ENCODE results near the gene UBTD2. TPM values are rescaled to one million over a fixed set of nuclear protein-coding genes. Genes with fewer than 3 reads are reported as not detected.

UBTD2 gene
- total and polyA plus RNA-seq, 4 donors = 8.8 to 21.1 (median 16.6) TPM

DNA sequence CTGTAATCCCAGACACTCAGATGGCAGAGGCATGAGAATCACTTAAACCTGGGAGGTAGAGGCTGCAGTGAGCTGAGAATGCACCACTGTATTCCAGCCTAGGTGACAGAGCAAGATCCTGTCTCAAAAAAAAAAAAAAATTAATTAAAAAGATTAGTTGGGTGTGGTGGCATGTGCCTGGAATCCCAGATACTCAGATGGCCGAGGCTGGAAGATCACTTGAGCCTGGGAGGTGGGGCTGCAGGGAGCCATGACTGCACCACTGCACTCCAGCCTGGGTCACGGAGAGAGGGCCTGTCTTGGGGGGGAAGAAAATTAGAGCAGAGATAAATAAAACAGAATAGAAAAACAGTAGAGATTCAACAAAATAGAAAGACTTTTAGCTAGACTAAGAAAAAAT lies 34.9 kb downstream of the UBTD2 start:
- Histone ChIP-seq H3K4me3 (ENCODE audit: low read length in 2 of 2) (no peak overlapping the region), H3K9me3 (ENCODE audit: control insufficient read depth, low read length) (peaks cover 3% of the 10 kb centered on the region), H3K36me3 (ENCODE audit: control insufficient read depth in 1 of 2, insufficient read depth in 2 of 2, low read length in 1 of 2) (no peaks in the 10 kb centered on the region), H3K27me3 (ENCODE audit: control insufficient read depth in 1 of 2, insufficient read depth in 2 of 2, low read length in 1 of 2) (no peaks in the 10 kb centered on the region), H3K4me1 (ENCODE audit: control insufficient read depth in 1 of 2, insufficient read depth in 2 of 2, low read length in 2 of 2) (no peaks in the 10 kb centered on the region), H3K27ac (ENCODE audit: low read depth in 1 of 2, low read length in 2 of 2) (no peak overlapping the region)
- 96 to 100% methylated on average over 2 of the region's 2 CpGs for WGBS, 2 donors
- DNase-seq (no peak), ATAC-seq (ENCODE audit: low FRiP score) (no peak)
- intact Hi-C loops (cut with DNase I) = no loop called here

DNA sequence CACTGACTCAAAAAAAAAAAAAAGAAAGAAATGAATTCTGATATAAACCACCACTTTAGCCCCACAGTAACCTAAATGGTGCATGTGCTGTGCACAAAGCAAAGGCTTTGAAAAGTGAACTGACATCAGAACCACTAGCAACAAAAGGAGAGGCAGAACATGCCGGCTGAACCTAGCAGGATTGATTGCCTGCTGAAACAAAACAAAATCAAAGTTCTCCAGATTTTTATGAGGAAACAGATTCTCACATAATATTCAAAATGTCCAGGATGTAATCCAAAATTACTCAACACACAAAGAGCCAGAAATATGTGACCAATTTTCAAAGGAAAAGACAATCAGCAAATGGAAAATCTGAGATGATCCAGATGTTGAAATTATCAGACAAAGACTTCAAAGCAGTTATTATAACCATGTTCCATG lies 37.9 kb downstream of the UBTD2 start:
- DNase-seq = no peak
- no peaks in the 10 kb centered on the region for H3K4me1 ChIP-seq (ENCODE audit: control insufficient read depth in 1 of 2, insufficient read depth in 2 of 2, low read length in 2 of 2)
- H3K4me3 ChIP-seq (ENCODE audit: low read length in 2 of 2) = no peak overlapping the region
- H3K9me3 ChIP-seq (ENCODE audit: control insufficient read depth, low read length) = no peaks in the 10 kb centered on the region
- no peaks in the 10 kb centered on the region for H3K36me3 ChIP-seq (ENCODE audit: control insufficient read depth in 1 of 2, insufficient read depth in 2 of 2, low read length in 1 of 2)
- WGBS, 2 donors = 86 to 90% methylated on average over 1 of the region's 1 CpG
- intact Hi-C loops (cut with DNase I) = no loop called here
- H3K27ac ChIP-seq (ENCODE audit: low read depth in 1 of 2, low read length in 2 of 2) = no peak overlapping the region
- ATAC-seq (ENCODE audit: low FRiP score) = peak; percentile 38
- H3K27me3 ChIP-seq (ENCODE audit: control insufficient read depth in 1 of 2, insufficient read depth in 2 of 2, low read length in 1 of 2) = no peaks in the 10 kb centered on the region

DNA sequence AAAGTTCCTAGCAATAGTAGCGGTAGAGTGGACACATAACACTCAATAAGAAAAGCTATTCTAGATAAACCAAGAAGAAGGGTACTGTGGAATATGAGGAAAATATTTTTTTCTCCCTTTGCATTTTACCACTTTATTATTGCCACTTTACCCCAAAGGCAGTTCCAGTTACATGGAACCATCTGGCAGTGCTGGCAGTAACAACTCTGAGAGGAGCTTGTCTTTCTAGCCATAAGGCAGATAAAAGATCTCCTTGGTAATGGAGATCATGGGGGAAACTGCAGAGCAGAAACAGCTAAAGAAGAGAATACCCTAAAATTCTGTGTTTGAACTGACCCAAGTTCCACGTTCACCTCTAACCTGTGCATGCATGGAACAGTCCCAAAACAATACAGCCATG lies 38.5 kb downstream of the UBTD2 start:
- WGBS, 2 donors = 86 to 91% methylated on average over 2 of the region's 2 CpGs
- Histone ChIP-seq H3K36me3 (ENCODE audit: control insufficient read depth in 1 of 2, insufficient read depth in 2 of 2, low read length in 1 of 2) (no peaks in the 10 kb centered on the region), H3K27ac (ENCODE audit: low read depth in 1 of 2, low read length in 2 of 2) (no peak overlapping the region), H3K27me3 (ENCODE audit: control insufficient read depth in 1 of 2, insufficient read depth in 2 of 2, low read length in 1 of 2) (no peaks in the 10 kb centered on the region), H3K4me3 (ENCODE audit: low read length in 2 of 2) (no peak overlapping the region), H3K4me1 (ENCODE audit: control insufficient read depth in 1 of 2, insufficient read depth in 2 of 2, low read length in 2 of 2) (no peaks in the 10 kb centered on the region), H3K9me3 (ENCODE audit: control insufficient read depth, low read length) (no peaks in the 10 kb centered on the region)
- intact Hi-C loops (cut with DNase I) = no loop called here
- no peak for ATAC-seq (ENCODE audit: low FRiP score)
- DNase-seq = no peak

DNA sequence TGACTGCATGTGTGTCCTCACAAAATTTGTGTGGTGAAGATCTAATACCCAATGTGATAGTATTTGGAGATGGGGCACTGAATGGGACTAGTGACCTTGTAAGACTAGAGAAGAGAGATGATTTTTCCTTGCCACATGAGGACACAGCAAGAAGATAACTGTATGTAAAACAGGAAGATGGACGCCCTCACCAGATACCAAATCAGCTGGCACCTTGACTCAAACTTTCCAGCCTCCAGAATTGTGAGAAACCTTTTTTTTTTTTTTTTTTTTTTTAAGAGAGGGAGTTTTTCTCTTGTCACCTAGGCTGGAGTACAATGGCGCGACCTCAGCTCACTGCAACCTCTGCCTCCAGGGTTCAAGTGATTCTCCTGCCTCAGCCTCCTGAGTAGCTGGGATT lies 40.3 kb downstream of the UBTD2 start:
- intact Hi-C loops (cut with DNase I) = no loop called here
- 100% methylated on average over 3 of the region's 3 CpGs for WGBS, 2 donors
- no peaks in the 10 kb centered on the region for H3K36me3 ChIP-seq (ENCODE audit: control insufficient read depth in 1 of 2, insufficient read depth in 2 of 2, low read length in 1 of 2)

DNA sequence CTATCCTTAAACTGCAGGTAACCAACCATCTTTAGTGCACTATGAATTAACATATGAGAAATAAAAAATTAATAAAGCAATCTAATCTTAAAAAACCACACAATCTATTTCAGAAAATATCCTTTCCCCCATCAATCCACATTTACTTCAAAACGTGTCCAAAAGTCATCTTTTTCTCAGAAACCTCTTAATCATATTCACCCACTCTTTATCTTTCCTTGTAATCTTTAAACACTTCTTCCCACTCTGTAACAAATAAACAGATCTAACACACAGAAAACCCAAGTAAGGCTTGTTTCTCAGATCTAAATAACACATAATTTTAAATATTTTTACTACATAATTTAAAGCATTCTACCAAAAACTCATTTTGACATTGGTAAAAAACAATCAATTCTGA lies 45.2 kb downstream of the UBTD2 start:
- WGBS, 2 donors = 53 to 56% methylated on average over 1 of the region's 1 CpG
- Histone ChIP-seq H3K4me3 (ENCODE audit: low read length in 2 of 2) (no peak overlapping the region), H3K27me3 (ENCODE audit: control insufficient read depth in 1 of 2, insufficient read depth in 2 of 2, low read length in 1 of 2) (no peaks in the 10 kb centered on the region), H3K27ac (ENCODE audit: low read depth in 1 of 2, low read length in 2 of 2) (no peak overlapping the region), H3K4me1 (ENCODE audit: control insufficient read depth in 1 of 2, insufficient read depth in 2 of 2, low read length in 2 of 2) (no peaks in the 10 kb centered on the region), H3K36me3 (ENCODE audit: control insufficient read depth in 1 of 2, insufficient read depth in 2 of 2, low read length in 1 of 2) (peaks cover 2 to 3% of the 10 kb centered on the region in 2 donors), H3K9me3 (ENCODE audit: control insufficient read depth, low read length) (no peaks in the 10 kb centered on the region)
- no peak for DNase-seq
- ATAC-seq (ENCODE audit: low FRiP score) = no peak
- intact Hi-C loops (cut with DNase I) = no loop called here

More for the DNA sequence above, 40.3 kb downstream of the UBTD2 start:
- Histone ChIP-seq H3K9me3 (ENCODE audit: control insufficient read depth, low read length) (no peaks in the 10 kb centered on the region), H3K27me3 (ENCODE audit: control insufficient read depth in 1 of 2, insufficient read depth in 2 of 2, low read length in 1 of 2) (no peaks in the 10 kb centered on the region), H3K4me1 (ENCODE audit: control insufficient read depth in 1 of 2, insufficient read depth in 2 of 2, low read length in 2 of 2) (no peaks in the 10 kb centered on the region), H3K4me3 (ENCODE audit: low read length in 2 of 2) (no peak overlapping the region), H3K27ac (ENCODE audit: low read depth in 1 of 2, low read length in 2 of 2) (no peak overlapping the region)
- DNase-seq (no peak), ATAC-seq (ENCODE audit: low FRiP score) (no peak)

DNA sequence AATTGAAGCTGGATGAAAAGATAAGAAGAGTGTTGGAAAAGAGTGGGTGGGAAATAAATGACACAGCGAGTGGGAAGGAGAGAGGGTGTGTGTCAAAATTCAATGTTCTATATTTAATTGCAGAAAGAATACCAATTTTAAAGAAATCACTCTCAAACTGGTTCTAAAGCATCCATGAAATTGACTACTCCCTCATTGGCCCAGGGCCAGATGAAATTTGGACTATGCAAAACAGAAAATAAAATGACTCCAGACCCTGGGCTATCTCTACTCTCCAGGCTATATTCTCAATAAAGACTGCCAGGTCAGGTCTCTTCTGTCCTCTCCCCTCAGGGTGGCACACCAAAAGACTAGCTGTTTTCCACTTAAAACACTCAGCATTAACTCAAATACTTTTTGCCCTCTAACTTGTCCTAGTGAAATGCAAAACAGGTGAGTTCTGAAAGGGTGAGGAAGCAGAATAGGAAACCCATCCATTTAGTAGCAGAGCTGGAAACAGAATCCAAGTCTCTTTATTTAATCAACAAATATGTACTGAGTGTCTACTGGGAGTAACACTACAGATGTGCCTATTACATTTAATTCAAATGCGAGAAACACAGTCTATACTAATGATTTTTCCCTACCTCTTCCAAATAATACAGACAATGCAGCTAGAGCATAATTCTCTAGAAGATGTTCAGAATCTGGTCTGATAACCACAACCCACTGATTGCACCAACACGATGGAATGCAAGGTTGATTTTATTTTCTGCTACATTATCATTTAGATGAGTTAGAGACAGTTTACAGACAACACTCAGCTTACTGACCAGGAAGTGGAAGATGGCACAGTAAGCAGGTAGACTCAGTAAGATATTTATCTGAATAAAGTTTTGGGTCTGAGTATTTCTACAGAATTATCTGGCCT lies 47.5 kb downstream of the UBTD2 start:
- Histone ChIP-seq H3K9me3 (ENCODE audit: control insufficient read depth, low read length) (no peaks in the 10 kb centered on the region), H3K27ac (ENCODE audit: low read depth in 1 of 2, low read length in 2 of 2) (no peak overlapping the region), H3K36me3 (ENCODE audit: control insufficient read depth in 1 of 2, insufficient read depth in 2 of 2, low read length in 1 of 2) (peaks cover 4% of the 10 kb centered on the region in 2 donors), H3K4me1 (ENCODE audit: control insufficient read depth in 1 of 2, insufficient read depth in 2 of 2, low read length in 2 of 2) (no peaks in the 10 kb centered on the region), H3K4me3 (ENCODE audit: low read length in 2 of 2) (no peak overlapping the region), H3K27me3 (ENCODE audit: control insufficient read depth in 1 of 2, insufficient read depth in 2 of 2, low read length in 1 of 2) (no peaks in the 10 kb centered on the region)
- DNase-seq = no peak
- intact Hi-C loops (cut with DNase I) = no loop called here
- ATAC-seq (ENCODE audit: low FRiP score) = no peak
- 89 to 91% methylated on average over 3 of the region's 3 CpGs for WGBS, 2 donors

DNA sequence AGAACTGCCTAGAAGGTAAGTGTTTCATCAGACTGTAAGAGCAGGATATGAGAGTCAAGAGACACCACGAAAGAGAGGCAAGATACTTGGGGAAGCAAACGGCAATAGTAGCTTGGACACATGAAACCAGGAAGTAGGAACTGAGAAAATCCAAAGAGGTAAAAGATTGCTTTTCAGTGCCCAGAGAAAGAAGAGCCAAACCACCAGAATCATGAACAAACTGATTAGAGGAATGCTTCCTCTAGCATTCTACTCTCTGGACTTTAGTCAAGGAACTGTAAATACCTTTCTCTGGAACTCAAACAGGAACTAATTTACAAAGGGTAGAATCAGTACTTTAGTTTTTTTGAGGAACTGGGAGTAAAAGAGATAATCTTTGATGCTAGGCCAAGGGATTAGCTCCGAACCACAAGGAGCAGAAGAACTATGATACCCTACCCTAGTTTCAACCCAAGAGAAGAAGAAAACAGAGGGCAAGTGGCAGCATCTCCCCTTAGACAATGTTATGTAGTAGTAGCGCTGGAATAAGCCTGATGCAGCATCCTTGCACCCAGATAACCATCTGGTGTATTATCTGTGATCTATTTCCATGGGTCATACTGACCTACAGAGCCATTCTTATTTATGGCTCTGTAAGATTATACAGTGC lies 48.3 kb downstream of the UBTD2 start:
- DNase-seq (no peak), ATAC-seq (ENCODE audit: low FRiP score) (no peak)
- WGBS, 2 donors = 68 to 73% methylated on average over 4 of the region's 4 CpGs
- Histone ChIP-seq H3K36me3 (ENCODE audit: control insufficient read depth in 1 of 2, insufficient read depth in 2 of 2, low read length in 1 of 2) (peaks cover 4% of the 10 kb centered on the region in 2 donors), H3K9me3 (ENCODE audit: control insufficient read depth, low read length) (no peaks in the 10 kb centered on the region), H3K27ac (ENCODE audit: low read depth in 1 of 2, low read length in 2 of 2) (no peak overlapping the region), H3K4me1 (ENCODE audit: control insufficient read depth in 1 of 2, insufficient read depth in 2 of 2, low read length in 2 of 2) (no peaks in the 10 kb centered on the region), H3K27me3 (ENCODE audit: control insufficient read depth in 1 of 2, insufficient read depth in 2 of 2, low read length in 1 of 2) (no peaks in the 10 kb centered on the region), H3K4me3 (ENCODE audit: low read length in 2 of 2) (no peak overlapping the region)
- intact Hi-C loops (cut with DNase I) = no loop called here

DNA sequence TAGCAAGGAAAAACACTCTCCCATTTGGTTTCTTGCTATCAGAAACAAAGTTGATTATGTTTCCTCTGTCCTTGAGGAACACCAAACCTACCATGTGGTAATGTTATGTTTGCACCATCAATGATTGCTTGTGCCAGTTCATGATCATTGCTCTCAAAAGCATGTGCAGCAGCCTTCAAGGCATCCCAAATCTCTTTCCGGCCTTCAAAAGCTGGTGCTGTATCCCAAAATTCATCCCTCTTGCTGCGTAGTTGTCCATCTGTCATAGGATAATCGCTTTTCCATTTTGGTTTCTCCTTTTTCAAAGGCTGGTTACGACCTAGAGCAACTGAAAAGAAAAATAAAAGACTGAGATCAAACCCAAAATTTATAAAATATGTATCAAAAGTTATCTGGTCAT lies 49.5 kb downstream of the UBTD2 start:
- Histone ChIP-seq H3K9me3 (ENCODE audit: control insufficient read depth, low read length) (no peaks in the 10 kb centered on the region), H3K27ac (ENCODE audit: low read depth in 1 of 2, low read length in 2 of 2) (no peak overlapping the region), H3K4me1 (ENCODE audit: control insufficient read depth in 1 of 2, insufficient read depth in 2 of 2, low read length in 2 of 2) (no peaks in the 10 kb centered on the region), H3K27me3 (ENCODE audit: control insufficient read depth in 1 of 2, insufficient read depth in 2 of 2, low read length in 1 of 2) (no peaks in the 10 kb centered on the region), H3K4me3 (ENCODE audit: low read length in 2 of 2) (no peak overlapping the region), H3K36me3 (ENCODE audit: control insufficient read depth in 1 of 2, insufficient read depth in 2 of 2, low read length in 1 of 2) (peaks cover 4% of the 10 kb centered on the region in 2 donors)
- 95 to 97% methylated on average over 4 of the region's 4 CpGs for WGBS, 2 donors
- DNase-seq (no peak), ATAC-seq (ENCODE audit: low FRiP score) (no peak)
- intact Hi-C loops (cut with DNase I) = no loop called here

DNA sequence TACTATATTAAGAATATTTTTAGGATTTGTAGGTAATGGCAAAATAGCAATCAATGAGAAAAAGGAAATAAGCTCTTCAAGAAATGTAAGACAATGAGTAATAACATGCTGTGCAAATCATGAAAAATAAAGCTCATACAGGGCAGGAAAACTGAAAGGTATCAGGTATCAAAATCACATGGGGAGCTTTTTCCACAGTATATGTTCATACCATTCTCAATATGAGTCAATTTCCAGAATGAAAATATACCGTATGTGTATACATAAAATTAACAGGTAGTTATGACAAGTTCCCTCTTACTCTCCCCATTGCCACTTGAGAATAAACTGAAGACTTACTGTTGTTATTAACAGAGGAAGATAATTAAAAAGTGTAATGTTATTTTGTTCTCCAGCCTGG lies 53.7 kb downstream of the UBTD2 start:
- intact Hi-C loops (cut with DNase I) = no loop called here
- Histone ChIP-seq H3K4me1 (ENCODE audit: control insufficient read depth in 1 of 2, insufficient read depth in 2 of 2, low read length in 2 of 2) (no peaks in the 10 kb centered on the region), H3K27me3 (ENCODE audit: control insufficient read depth in 1 of 2, insufficient read depth in 2 of 2, low read length in 1 of 2) (no peaks in the 10 kb centered on the region), H3K9me3 (ENCODE audit: control insufficient read depth, low read length) (no peaks in the 10 kb centered on the region), H3K4me3 (ENCODE audit: low read length in 2 of 2) (no peak overlapping the region), H3K27ac (ENCODE audit: low read depth in 1 of 2, low read length in 2 of 2) (no peak overlapping the region), H3K36me3 (ENCODE audit: control insufficient read depth in 1 of 2, insufficient read depth in 2 of 2, low read length in 1 of 2) (peaks cover 4 to 6% of the 10 kb centered on the region in 2 donors)
- DNase-seq (no peak), ATAC-seq (ENCODE audit: low FRiP score) (no peak)
- 93 to 97% methylated on average over 1 of the region's 1 CpG for WGBS, 2 donors
